A549 (cell line): ENCODE data around the gene POC1A.

ENCODE experiments used
- ATOH8 ChIP-seq: fragments of 250-450 bp; sonication (Bioruptor Pico); IDR thresholded peaks from 2 replicates; pipeline ENCODE4 v1.5.0; 2020; ENCODE audit warnings: low read depth, mild to moderate bottlenecking, moderate library complexity
- E2F6 ChIP-seq: IDR thresholded peaks from 2 replicates; pipeline ENCODE4 v1.6.1; 2012; ENCODE audit warnings: low read depth, borderline replicate concordance
- HDAC2 ChIP-seq: fragments of 200-600 bp; sonication (generic); IDR thresholded peaks from 2 replicates; pipeline ENCODE4 v1.6.1; 2016
- HOXA7 ChIP-seq: fragments of 250-450 bp; sonication (Bioruptor Pico); IDR thresholded peaks from 2 replicates; pipeline ENCODE4 v1.5.0; 2020; ENCODE audit warnings: mild to moderate bottlenecking, moderate library complexity
- JUN ChIP-seq, 2 experiments: fragments of >200 bp; sonication (Bioruptor Twin); formaldehyde crosslinking; IDR thresholded peaks; 2 replicates in 1 of 2; 3 replicates in 1 of 2; pipeline ENCODE4 v1.6.1; 2016 to 2017
- MYC ChIP-seq: IDR thresholded peaks from 2 replicates; pipeline ENCODE4 v1.6.1; 2012; ENCODE audit warnings: mild to moderate bottlenecking, inconsistent platforms, low read length, improper control_type of control experiment, borderline replicate concordance
- PBX3 ChIP-seq: IDR thresholded peaks from 2 replicates; pipeline ENCODE4 v1.6.1; 2012
- POLR2A ChIP-seq: IDR thresholded peaks from 2 replicates; pipeline ENCODE4 v1.6.1; 2012; ENCODE audit warnings: mild to moderate bottlenecking, low read length
- RAD21 ChIP-seq, 2 experiments: fragments of >200 bp in 1 of 2; sonication (Bioruptor Twin) in 1 of 2; formaldehyde crosslinking in 1 of 2; IDR thresholded peaks in 1 of 2; conservative IDR thresholded peaks in 1 of 2; 2 replicates in 1 of 2; 3 replicates in 1 of 2; pipeline ENCODE4 v1.6.1; 2012 to 2018; ENCODE audit warnings: inconsistent platforms in 1 of 2
- RNF2 ChIP-seq: fragments of 200-600 bp; sonication (generic); IDR thresholded peaks from 2 replicates; pipeline ENCODE4 v1.6.1; 2016; ENCODE audit warnings: low read depth, mild to moderate bottlenecking, antibody characterized with exemption, moderate library complexity, borderline replicate concordance
- ZC3H11A ChIP-seq: fragments of 450-650 bp; IDR thresholded peaks from 2 replicates; pipeline ENCODE4 v1.6.1; 2014; ENCODE audit warnings: antibody characterized with exemption, mild to moderate bottlenecking
- ZSCAN20 ChIP-seq: fragments of 250-450 bp; sonication (Bioruptor Pico); IDR thresholded peaks from 2 replicates; pipeline ENCODE4 v1.8.0; 2022; ENCODE audit warnings: mild to moderate bottlenecking, moderate library complexity
- TF ChIP-seq, protein P1 (sequence below): IDR thresholded peaks from 2 replicates; pipeline ENCODE4 v1.6.1; 2012
- TF ChIP-seq, protein P2 (sequence below): fragments of >200 bp; sonication (Bioruptor Twin); formaldehyde crosslinking; IDR thresholded peaks from 3 replicates; pipeline ENCODE4 v1.5.1; 2016

- TF ChIP-seq, protein P1, sequence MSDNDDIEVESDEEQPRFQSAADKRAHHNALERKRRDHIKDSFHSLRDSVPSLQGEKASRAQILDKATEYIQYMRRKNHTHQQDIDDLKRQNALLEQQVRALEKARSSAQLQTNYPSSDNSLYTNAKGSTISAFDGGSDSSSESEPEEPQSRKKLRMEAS = no peak
- TF ChIP-seq ZSCAN20 (CRISPR knock-in tag) = no peak
- TF ChIP-seq HOXA7 (CRISPR knock-in tag) = no peak
- TF ChIP-seq RNF2 = no peak
- TF ChIP-seq PBX3 = no peak
- TF ChIP-seq ATOH8 = no peak
- TF ChIP-seq JUN (IDR thresholded peaks at IDR 0.05) = no peak
- TF ChIP-seq, protein P2, sequence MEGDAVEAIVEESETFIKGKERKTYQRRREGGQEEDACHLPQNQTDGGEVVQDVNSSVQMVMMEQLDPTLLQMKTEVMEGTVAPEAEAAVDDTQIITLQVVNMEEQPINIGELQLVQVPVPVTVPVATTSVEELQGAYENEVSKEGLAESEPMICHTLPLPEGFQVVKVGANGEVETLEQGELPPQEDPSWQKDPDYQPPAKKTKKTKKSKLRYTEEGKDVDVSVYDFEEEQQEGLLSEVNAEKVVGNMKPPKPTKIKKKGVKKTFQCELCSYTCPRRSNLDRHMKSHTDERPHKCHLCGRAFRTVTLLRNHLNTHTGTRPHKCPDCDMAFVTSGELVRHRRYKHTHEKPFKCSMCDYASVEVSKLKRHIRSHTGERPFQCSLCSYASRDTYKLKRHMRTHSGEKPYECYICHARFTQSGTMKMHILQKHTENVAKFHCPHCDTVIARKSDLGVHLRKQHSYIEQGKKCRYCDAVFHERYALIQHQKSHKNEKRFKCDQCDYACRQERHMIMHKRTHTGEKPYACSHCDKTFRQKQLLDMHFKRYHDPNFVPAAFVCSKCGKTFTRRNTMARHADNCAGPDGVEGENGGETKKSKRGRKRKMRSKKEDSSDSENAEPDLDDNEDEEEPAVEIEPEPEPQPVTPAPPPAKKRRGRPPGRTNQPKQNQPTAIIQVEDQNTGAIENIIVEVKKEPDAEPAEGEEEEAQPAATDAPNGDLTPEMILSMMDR = no peak
- no peak for TF ChIP-seq ZC3H11A
- TF ChIP-seq POLR2A = no peak
- no peak for TF ChIP-seq E2F6
- TF ChIP-seq RAD21 (conservative IDR thresholded peaks at IDR 0.05 in 1 of 2, IDR thresholded peaks at IDR 0.05 in 1 of 2) = no peak
- TF ChIP-seq MYC = no peak
- TF ChIP-seq HDAC2 = no peak
Observed at GRCh38 chr3:52198643-52199608, 44.7 kb upstream of the POC1A start.
